ENCODE measurements around the gene OTP. TPM values are rescaled to one million over a fixed set of nuclear protein-coding genes. Genes with fewer than 3 reads are reported as not detected.

OTP gene
- total RNA-seq, 1 experiment from 2014 or later, result 0.05 TPM

DNA sequence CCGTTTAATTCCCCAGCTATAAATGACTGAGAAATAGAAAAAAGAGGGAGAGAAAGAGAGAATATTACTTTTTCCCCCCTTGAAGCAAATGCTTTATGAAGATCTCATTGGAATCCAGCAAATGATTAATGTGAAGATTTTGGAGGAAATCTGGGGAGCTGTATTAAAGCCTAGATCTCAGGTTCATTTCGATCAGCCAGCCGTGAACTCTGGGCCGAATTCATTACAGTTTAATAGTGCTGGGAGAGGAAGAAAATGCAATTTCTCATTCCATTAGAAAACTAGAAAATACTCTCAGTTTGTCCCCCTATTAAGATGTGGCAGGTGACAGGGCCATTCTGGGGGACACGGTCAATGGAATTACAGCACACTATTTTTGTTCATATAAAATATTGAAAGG lies 4.8 kb downstream of the OTP start:
- no peak for DNase-seq (ENCODE audit: low read depth, low spot score)
- ChIA-PET CTCF (no interaction called here), POLR2A (no interaction called here)
- in situ Hi-C loops (cut with HindIII; ENCODE audit: low pct_unique_long_range_greater_than_20kb, low sequenced_read_pairs), result no loop called here
- H3K27me3 ChIP-seq (ENCODE audit: control insufficient read depth, insufficient read depth, low read length), result peaks cover 29% of the 10 kb centered on the region
- BruUV-seq (replicated peaks), result no TSS peak
- ATAC-seq, result no peak
- intact Hi-C loops (cut with micrococcal nuclease; ENCODE audit: unreplicated experiment), result no loop called here
- H3K9me3 ChIP-seq (ENCODE audit: control insufficient read depth, insufficient read depth, low read depth, low read length), result no peaks in the 10 kb centered on the region
- H3K27ac ChIP-seq (ENCODE audit: low read length), result no peak overlapping the region
- no peaks in the 10 kb centered on the region for H3K4me1 ChIP-seq (ENCODE audit: control insufficient read depth, insufficient read depth, low read length)
- TF ChIP-seq REST (IDR thresholded peaks at IDR 0.05; ENCODE audit: insufficient read depth in 1 of 2, low read depth in 2 of 2, low read length in 1 of 2), result no peak
- no peak overlapping the region for H3K4me3 ChIP-seq (ENCODE audit: low read depth in 2 of 2, low read length in 2 of 2)
- H3K36me3 ChIP-seq (ENCODE audit: control insufficient read depth, insufficient read depth, low read length), result no peaks in the 10 kb centered on the region

- in situ Hi-C loops (cut with HindIII; ENCODE audit: low pct_unique_long_range_greater_than_20kb, low sequenced_read_pairs), result no loop called here
- CTCF ChIA-PET, result no interaction called here
- Histone ChIP-seq H3K4me3 (ENCODE audit: low read depth in 2 of 2, low read length in 2 of 2) (no peak overlapping the region), H3K36me3 (ENCODE audit: control insufficient read depth, insufficient read depth, low read length) (no peaks in the 10 kb centered on the region), H3K9me3 (ENCODE audit: control insufficient read depth, insufficient read depth, low read depth, low read length) (no peaks in the 10 kb centered on the region), H3K27me3 (ENCODE audit: control insufficient read depth, insufficient read depth, low read length) (peaks cover 29% of the 10 kb centered on the region), H3K27ac (ENCODE audit: low read length) (no peak overlapping the region), H3K4me1 (ENCODE audit: control insufficient read depth, insufficient read depth, low read length) (no peaks in the 10 kb centered on the region)
- BruUV-seq (replicated peaks), result no TSS peak
- intact Hi-C loops (cut with micrococcal nuclease; ENCODE audit: unreplicated experiment), result no loop called here
- ATAC-seq (no peak), DNase-seq (ENCODE audit: low read depth, low spot score) (no peak)
- POLR2A ChIA-PET, result no interaction called here
- TF ChIP-seq CTCF (IDR thresholded peaks at IDR 0.05), result no peak
- no peak for TF ChIP-seq TCF7L2 (IDR thresholded peaks at IDR 0.05; ENCODE audit: low read depth, low read length)
Observed at GRCh38 chr5:77633207-77633675, 5.3 kb downstream of the OTP start.

- intact Hi-C loops (cut with micrococcal nuclease; ENCODE audit: unreplicated experiment) (no loop called here), in situ Hi-C loops (cut with HindIII; ENCODE audit: low pct_unique_long_range_greater_than_20kb, low sequenced_read_pairs) (no loop called here)
- no peaks in the 10 kb centered on the region for H3K4me1 ChIP-seq (ENCODE audit: control insufficient read depth, insufficient read depth, low read length)
- ChIA-PET CTCF (no interaction called here), POLR2A (no interaction called here)
- H3K27ac ChIP-seq (ENCODE audit: low read length), result no peak overlapping the region
- H3K36me3 ChIP-seq (ENCODE audit: control insufficient read depth, insufficient read depth, low read length), result no peaks in the 10 kb centered on the region
- TF ChIP-seq REST (IDR thresholded peaks at IDR 0.05; ENCODE audit: insufficient read depth in 1 of 2, low read depth in 2 of 2, low read length in 1 of 2) (no peak), POLR2AphosphoS5 (IDR thresholded peaks at IDR 0.05; ENCODE audit: low read depth, low read length) (no peak), SIN3A (IDR thresholded peaks at IDR 0.05; ENCODE audit: borderline replicate concordance, insufficient read depth, low read depth, low read length) (no peak), TCF7L2 (IDR thresholded peaks at IDR 0.05; ENCODE audit: low read depth, low read length) (no peak), CTCF (IDR thresholded peaks at IDR 0.05) (no peak)
- H3K27me3 ChIP-seq (ENCODE audit: control insufficient read depth, insufficient read depth, low read length), result peaks cover 27% of the 10 kb centered on the region
- no peaks in the 10 kb centered on the region for H3K9me3 ChIP-seq (ENCODE audit: control insufficient read depth, insufficient read depth, low read depth, low read length)
- H3K4me3 ChIP-seq (ENCODE audit: low read depth in 2 of 2, low read length in 2 of 2), result no peak overlapping the region
- BruUV-seq (replicated peaks), result no TSS peak
- no peak for ATAC-seq
- no peak for DNase-seq (ENCODE audit: low read depth, low spot score)
Observed at GRCh38 chr5:77632526-77633206, 5.8 kb downstream of the OTP start.
